Measurements from ENCODE around the gene SYNGR1.
A peak's percentile ranks its signal among the peaks of the same experiment; 100 is the strongest.
"Not testable (repeated sequence)": the region's sequence is repeated elsewhere in the genome, so short reads cannot be mapped to it uniquely, and the experiment has no call there.

SYNGR1 gene

GRCh38 chr22:39312410-39312809 lies 37.4 kb upstream of the SYNGR1 start:
- Mint-ChIP-seq H3K4me1 (ENCODE audit: low read depth) (peaks cover 38% of the 10 kb centered on the region), H3K4me3 (peak overlapping the region; percentile 7), H3K27ac (peak overlapping the region; percentile 50), H3K36me3 (peaks cover 7% of the 10 kb centered on the region), H3K9me3 (ENCODE audit: low read depth) (no peaks in the 10 kb centered on the region), H3K27me3 (no peaks in the 10 kb centered on the region)

- Mint-ChIP-seq H3K4me3 (peak overlapping the region; percentile 53), H3K36me3 (peaks cover 17% of the 10 kb centered on the region), H3K27me3 (no peaks in the 10 kb centered on the region), H3K27ac (peak overlapping the region; percentile 61), H3K9me3 (ENCODE audit: low read depth) (no peaks in the 10 kb centered on the region), H3K4me1 (ENCODE audit: low read depth) (peaks cover 44% of the 10 kb centered on the region)
These were observed 36.4 kb upstream of the SYNGR1 start for GRCh38 chr22:39313258-39314001.

DNA sequence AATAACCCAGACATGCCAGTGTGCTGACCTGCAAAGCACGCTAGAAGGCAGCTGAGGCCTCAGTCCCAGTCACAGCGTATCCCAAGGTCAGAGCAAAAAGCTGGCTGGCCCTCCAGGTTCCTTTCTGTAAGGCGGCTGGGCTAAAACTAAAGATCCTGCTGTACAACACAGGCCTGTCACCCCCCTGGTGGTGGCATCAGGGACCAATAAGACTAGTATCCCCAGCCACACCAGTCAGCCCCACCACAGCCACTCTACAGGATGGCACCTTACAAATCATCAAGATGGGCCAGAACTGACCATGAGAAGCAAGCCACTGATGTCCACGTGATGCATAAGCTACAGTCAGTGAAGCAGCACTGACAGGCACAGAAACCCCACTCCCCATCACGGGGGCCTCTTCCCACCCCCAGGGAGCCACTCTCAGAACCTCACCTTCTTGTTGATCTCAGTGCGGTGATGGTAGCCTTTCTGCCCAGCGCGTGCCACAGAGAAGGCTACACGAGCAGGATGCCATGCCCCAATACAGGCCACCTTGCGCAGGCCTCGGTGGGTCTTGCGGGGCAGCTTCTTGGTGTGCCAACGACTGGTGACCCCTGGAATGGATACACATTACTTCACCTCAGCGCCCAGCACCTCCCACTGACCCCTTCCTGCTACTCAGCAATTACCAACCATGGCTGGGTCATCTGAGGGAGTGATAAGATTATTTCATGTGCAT lies 35.4 kb upstream of the SYNGR1 start:
- peaks cover 25% of the 10 kb centered on the region for H3K36me3 Mint-ChIP-seq
- H3K4me3 Mint-ChIP-seq = peak overlapping the region; percentile 97
- H3K27me3 Mint-ChIP-seq = no peaks in the 10 kb centered on the region
- H3K9me3 Mint-ChIP-seq (ENCODE audit: low read depth) = no peaks in the 10 kb centered on the region
- H3K4me1 Mint-ChIP-seq (ENCODE audit: low read depth) = peaks cover 41% of the 10 kb centered on the region
- peak overlapping the region; percentile 41 for H3K27ac Mint-ChIP-seq

DNA sequence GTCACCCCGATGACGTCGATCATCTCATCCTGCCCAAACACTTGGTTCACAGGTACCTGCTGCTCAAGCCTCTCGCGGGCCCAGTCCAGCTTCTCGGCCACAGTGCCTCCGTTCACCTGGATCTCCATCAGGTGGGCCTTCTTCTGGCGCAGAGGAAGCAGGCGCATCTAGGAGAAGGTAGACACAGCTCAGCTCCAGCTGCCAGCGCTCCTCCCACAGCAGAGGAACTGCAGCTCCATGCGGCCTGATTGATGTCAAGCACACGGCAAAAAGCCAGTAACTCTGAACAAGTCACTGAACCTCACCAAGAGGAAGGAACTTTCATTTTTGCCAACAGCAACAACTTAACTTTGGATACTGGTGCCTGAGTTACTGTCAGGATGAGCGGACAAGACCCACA lies 34.4 kb upstream of the SYNGR1 start:
- Mint-ChIP-seq H3K36me3 (peaks cover 27% of the 10 kb centered on the region), H3K4me3 (peak overlapping the region; percentile 97), H3K27me3 (no peaks in the 10 kb centered on the region), H3K9me3 (ENCODE audit: low read depth) (no peaks in the 10 kb centered on the region), H3K27ac (peak overlapping the region; percentile 58), H3K4me1 (ENCODE audit: low read depth) (peaks cover 41% of the 10 kb centered on the region)

DNA sequence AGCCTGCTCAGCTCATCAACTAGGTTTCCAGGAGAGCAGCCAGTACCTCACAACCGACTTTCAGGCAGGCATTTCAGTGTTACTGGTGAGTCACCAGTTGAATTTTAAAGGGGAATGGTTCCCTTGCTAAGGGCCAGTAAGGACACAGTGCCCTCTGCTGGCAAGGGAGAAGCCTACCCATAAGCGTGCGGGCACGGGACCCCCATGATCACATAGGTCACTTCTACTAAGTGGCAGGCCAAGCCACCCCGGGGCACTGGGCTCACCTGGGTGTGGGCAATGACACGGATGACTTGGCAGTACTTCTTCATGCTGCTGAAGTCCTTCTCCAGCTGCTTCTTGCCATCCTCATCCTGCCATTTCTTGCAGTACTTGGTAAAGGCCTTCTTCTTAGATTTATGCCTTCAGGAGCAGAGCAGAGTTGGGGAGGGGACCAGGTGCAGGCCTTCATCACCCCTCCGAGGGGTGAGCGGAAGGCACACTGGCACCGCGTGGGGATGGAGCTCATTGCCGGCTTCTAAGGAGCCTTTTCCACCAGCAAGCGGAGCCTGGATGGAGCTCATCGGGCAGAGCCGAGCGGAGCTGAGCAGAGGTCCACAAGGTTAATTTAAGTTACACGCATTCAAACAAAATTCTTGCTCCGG lies 33.2 kb upstream of the SYNGR1 start:
- peaks cover 40% of the 10 kb centered on the region for H3K4me1 Mint-ChIP-seq (ENCODE audit: low read depth)
- no peaks in the 10 kb centered on the region for H3K27me3 Mint-ChIP-seq
- H3K4me3 Mint-ChIP-seq = peak overlapping the region; percentile 97
- peaks cover 27% of the 10 kb centered on the region for H3K36me3 Mint-ChIP-seq
- no peaks in the 10 kb centered on the region for H3K9me3 Mint-ChIP-seq (ENCODE audit: low read depth)
- peak overlapping the region; percentile 100 for H3K27ac Mint-ChIP-seq

DNA sequence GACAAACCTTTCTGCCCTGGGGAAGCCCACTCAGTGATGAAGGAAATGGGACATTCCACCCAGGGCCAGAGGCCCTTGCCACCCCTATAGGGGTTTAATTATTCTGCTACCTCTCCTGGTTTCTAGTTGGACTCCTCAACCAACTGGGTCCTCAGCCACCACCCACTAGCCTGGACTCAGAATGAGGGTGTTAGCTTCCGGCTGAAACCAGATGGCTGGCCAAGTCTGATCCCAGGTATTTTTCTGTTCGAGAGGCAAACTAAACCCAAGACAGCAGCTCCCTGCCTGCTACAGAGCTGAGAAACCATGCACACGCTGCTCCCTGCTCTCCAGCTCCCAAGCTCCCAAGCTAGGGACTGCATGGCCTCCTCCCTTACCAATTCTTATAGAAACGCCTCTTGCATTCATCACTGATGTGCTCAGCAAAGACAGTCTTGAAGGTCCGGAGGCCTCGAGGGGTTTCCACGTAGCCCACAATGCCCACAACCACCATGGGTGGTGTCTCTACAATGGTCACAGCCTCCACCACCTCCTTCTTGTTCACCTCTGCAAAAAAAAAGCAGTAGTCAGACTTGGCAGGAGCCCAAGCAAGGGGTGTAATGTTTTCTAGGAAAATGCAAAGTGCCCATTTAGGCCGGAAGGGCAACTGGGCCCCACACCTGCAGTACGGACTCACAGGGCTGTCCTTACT lies 32.6 kb upstream of the SYNGR1 start:
- H3K27ac Mint-ChIP-seq = peak overlapping the region; percentile 100
- peaks cover 27% of the 10 kb centered on the region for H3K36me3 Mint-ChIP-seq

DNA sequence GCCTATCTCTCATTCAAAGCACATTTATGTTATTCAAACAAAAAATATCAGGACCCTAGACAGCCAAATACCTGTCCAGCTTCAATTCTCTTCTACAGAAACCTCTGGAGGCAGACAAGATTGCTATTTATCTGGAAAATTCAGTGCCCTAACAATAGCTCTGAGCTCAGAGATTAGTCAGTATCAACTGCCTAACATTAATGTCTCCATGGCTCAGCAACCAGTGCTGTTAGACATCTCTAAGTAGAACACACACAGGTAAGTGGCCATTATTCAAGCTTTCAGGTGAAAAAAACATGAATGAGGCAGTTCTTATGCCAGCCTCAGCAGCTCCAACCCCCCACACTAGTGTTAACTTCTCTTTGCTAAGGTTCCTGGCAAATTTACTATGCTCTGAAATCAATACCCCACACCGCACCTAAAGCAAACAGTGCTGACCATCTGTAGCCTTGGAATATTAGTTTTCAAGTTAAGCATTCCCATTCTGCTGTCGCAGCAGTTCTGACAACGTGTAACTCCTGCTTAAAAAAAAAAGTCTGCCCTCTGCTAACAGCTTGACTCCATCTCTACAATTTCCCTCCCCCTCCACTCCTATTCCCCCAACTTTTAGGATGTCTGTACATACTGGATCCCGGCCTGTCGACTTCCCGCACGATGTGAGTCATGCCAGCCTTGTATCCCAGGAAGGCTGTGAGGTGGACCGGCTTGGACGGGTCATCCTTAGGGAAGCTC lies 31.9 kb upstream of the SYNGR1 start:
- Mint-ChIP-seq H3K27me3 (no peaks in the 10 kb centered on the region), H3K4me3 (peak overlapping the region; percentile 97), H3K4me1 (ENCODE audit: low read depth) (peaks cover 38% of the 10 kb centered on the region), H3K9me3 (ENCODE audit: low read depth) (no peaks in the 10 kb centered on the region), H3K36me3 (peaks cover 27% of the 10 kb centered on the region), H3K27ac (peak overlapping the region; percentile 100)

More for the DNA sequence above, 32.6 kb upstream of the SYNGR1 start:
- Mint-ChIP-seq H3K4me3 (peak overlapping the region; percentile 97), H3K27me3 (no peaks in the 10 kb centered on the region), H3K4me1 (ENCODE audit: low read depth) (peaks cover 38% of the 10 kb centered on the region), H3K9me3 (ENCODE audit: low read depth) (no peaks in the 10 kb centered on the region)

GRCh38 chr22:39318507-39319283 lies 31.1 kb upstream of the SYNGR1 start:
- peaks cover 34% of the 10 kb centered on the region for H3K4me1 Mint-ChIP-seq (ENCODE audit: low read depth)
- no peaks in the 10 kb centered on the region for H3K9me3 Mint-ChIP-seq (ENCODE audit: low read depth)
- H3K27me3 Mint-ChIP-seq = no peaks in the 10 kb centered on the region
- peak overlapping the region; percentile 100 for H3K27ac Mint-ChIP-seq
- H3K4me3 Mint-ChIP-seq = peak overlapping the region; percentile 97
- H3K36me3 Mint-ChIP-seq = peaks cover 25% of the 10 kb centered on the region

GRCh38 chr22:39319284-39320022 lies 30.3 kb upstream of the SYNGR1 start, which contains the start of gene RPL3:
Gene RPL3, minus strand, starts transcription at chr22:39319623. Its CDS starts 26 bp downstream, at chr22:39319597.
- H3K4me3 Mint-ChIP-seq = peak within 1 kb of the TSS; percentile 97

DNA sequence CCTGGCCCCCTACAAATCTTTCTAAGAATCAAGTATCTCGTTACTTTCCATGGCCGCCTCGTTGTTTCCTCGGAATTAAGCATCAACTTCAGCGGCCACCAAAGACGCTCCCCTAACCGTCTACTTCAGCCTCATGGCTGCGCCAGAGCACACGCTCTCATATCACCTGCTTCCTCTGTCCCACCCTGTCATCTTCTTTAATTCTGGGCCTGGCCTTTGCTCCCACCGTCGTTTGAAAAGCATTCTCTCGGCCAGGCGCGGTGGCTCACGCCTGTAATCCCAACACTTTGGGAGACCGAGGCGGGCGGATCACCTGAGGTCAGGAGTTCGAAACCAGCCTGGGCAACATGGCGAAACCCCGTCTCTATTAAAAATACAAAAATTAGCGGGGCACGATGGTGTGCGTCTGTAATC lies 29.2 kb upstream of the SYNGR1 start:
- peak overlapping the region; percentile 97 for H3K4me3 Mint-ChIP-seq
- H3K27me3 Mint-ChIP-seq; H3K9me3 Mint-ChIP-seq (ENCODE audit: low read depth): not testable (repeated sequence)
- peak overlapping the region; percentile 100 for H3K27ac Mint-ChIP-seq
- peaks cover 22% of the 10 kb centered on the region for H3K4me1 Mint-ChIP-seq (ENCODE audit: low read depth)
- peaks cover 25% of the 10 kb centered on the region for H3K36me3 Mint-ChIP-seq

More at GRCh38 chr22:39319284-39320022, 30.3 kb upstream of the SYNGR1 start, which contains the start of gene RPL3:
- Mint-ChIP-seq H3K27me3 (no peaks in the 10 kb centered on the region), H3K27ac (peak within 1 kb of the TSS; percentile 100), H3K9me3 (ENCODE audit: low read depth) (no peaks in the 10 kb centered on the region), H3K4me1 (ENCODE audit: low read depth) (peaks cover 32% of the 10 kb centered on the region), H3K36me3 (peaks cover 25% of the 10 kb centered on the region)

DNA sequence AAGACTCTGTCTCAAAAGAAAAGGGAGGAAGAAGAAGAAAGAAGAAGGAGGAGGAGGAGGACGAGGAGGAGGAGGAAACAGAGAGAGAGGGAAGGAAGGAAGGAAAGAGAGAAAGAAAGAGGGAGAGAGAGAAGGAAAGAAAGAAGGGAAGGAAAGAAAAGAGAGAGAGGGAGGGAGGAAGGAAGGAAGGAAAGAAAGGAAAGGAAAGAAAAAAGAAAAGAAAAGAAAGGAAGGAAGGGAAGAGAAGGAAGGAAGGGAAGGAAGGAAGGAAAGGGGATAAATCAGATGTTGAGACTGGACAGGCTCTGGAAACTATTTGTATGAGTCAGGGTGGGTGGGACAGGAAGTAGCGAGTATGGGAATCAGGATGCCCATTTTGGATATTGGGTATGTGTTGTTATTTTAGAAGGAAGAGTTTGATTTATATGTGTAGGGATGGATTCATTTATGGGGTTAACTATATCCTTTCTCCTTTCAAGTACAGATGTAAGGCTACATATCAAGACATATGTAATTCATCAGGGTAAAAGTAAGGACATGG lies 24.3 kb upstream of the SYNGR1 start:
- H3K27ac Mint-ChIP-seq = no peak overlapping the region
- no peak overlapping the region for H3K4me3 Mint-ChIP-seq

GRCh38 chr22:39327995-39328754 lies 21.6 kb upstream of the SYNGR1 start:
- H3K9me3 Mint-ChIP-seq (ENCODE audit: low read depth) = no peaks in the 10 kb centered on the region
- no peak overlapping the region for H3K4me3 Mint-ChIP-seq
- H3K27ac Mint-ChIP-seq = no peak overlapping the region
- no peaks in the 10 kb centered on the region for H3K36me3 Mint-ChIP-seq
- H3K27me3 Mint-ChIP-seq = no peaks in the 10 kb centered on the region
- H3K4me1 Mint-ChIP-seq (ENCODE audit: low read depth) = peaks cover 5% of the 10 kb centered on the region

More for the DNA sequence above, 24.3 kb upstream of the SYNGR1 start:
- Mint-ChIP-seq H3K4me1 (ENCODE audit: low read depth) (peaks cover 1% of the 10 kb centered on the region), H3K27me3 (no peaks in the 10 kb centered on the region), H3K36me3 (no peaks in the 10 kb centered on the region), H3K9me3 (ENCODE audit: low read depth) (no peaks in the 10 kb centered on the region)
